Measurements from ENCODE around the gene EVX1.

EVX1 gene

GRCh38 chr7:27242555-27243339 lies at the start of gene EVX1:
TSS of gene EVX1 (plus strand) at chr7:27242802. CDS start at chr7:27243031, 229 bp downstream.
- DNase-seq (ENCODE audit: low spot score in 2 of 2), result no peak
- Mint-ChIP-seq H3K4me3 (peak within 1 kb of the TSS; percentile 31), H3K4me1 (peaks cover 18% of the 10 kb centered on the region), H3K27ac (no peak within 1 kb of the TSS), H3K36me3 (peaks cover 11% of the 10 kb centered on the region), H3K9me3 (no peaks in the 10 kb centered on the region)
- peak; percentile 45 for ATAC-seq

- Mint-ChIP-seq H3K4me3 (peak overlapping the region; percentile 42), H3K27ac (no peak overlapping the region), H3K36me3 (no peaks in the 10 kb centered on the region), H3K9me3 (no peaks in the 10 kb centered on the region), H3K4me1 (peaks cover 21% of the 10 kb centered on the region)
- DNase-seq (ENCODE audit: low spot score in 2 of 2) (no peak), ATAC-seq (no peak)
Measured at GRCh38 chr7:27193335-27194001, 49.1 kb upstream of the EVX1 start.

- no peak overlapping the region for H3K27ac Mint-ChIP-seq
- peak overlapping the region; percentile 42 for H3K4me3 Mint-ChIP-seq
- H3K9me3 Mint-ChIP-seq, result no peaks in the 10 kb centered on the region
- peaks cover 21% of the 10 kb centered on the region for H3K4me1 Mint-ChIP-seq
- ATAC-seq (no peak), DNase-seq (ENCODE audit: low spot score in 2 of 2) (no peak)
- H3K36me3 Mint-ChIP-seq, result no peaks in the 10 kb centered on the region
Measured at GRCh38 chr7:27194002-27194352, 48.6 kb upstream of the EVX1 start.

GRCh38 chr7:27194686-27195379 lies 47.8 kb upstream of the EVX1 start:
- no peak for ATAC-seq
- Mint-ChIP-seq H3K9me3 (no peaks in the 10 kb centered on the region), H3K4me1 (peaks cover 14% of the 10 kb centered on the region), H3K27ac (no peak overlapping the region), H3K4me3 (no peak overlapping the region), H3K36me3 (no peaks in the 10 kb centered on the region)
- no peak for DNase-seq (ENCODE audit: low spot score in 2 of 2)

GRCh38 chr7:27196287-27196767 lies 46.3 kb upstream of the EVX1 start:
- Mint-ChIP-seq H3K36me3 (no peaks in the 10 kb centered on the region), H3K27ac (no peak overlapping the region), H3K9me3 (no peaks in the 10 kb centered on the region), H3K4me3 (no peak overlapping the region), H3K4me1 (peaks cover 23% of the 10 kb centered on the region)
- DNase-seq (ENCODE audit: low spot score in 2 of 2) (peak; percentile 70 to 88), ATAC-seq (peak; percentile 41)

GRCh38 chr7:27197137-27198042 lies 45.2 kb upstream of the EVX1 start:
- DNase-seq (ENCODE audit: low spot score in 2 of 2) (no peak), ATAC-seq (no peak)
- no peaks in the 10 kb centered on the region for H3K36me3 Mint-ChIP-seq
- H3K4me3 Mint-ChIP-seq, result no peak overlapping the region
- H3K9me3 Mint-ChIP-seq, result no peaks in the 10 kb centered on the region
- H3K27ac Mint-ChIP-seq, result no peak overlapping the region
- peaks cover 34% of the 10 kb centered on the region for H3K4me1 Mint-ChIP-seq

GRCh38 chr7:27198138-27198841 lies 44.3 kb upstream of the EVX1 start:
- DNase-seq (ENCODE audit: low spot score in 2 of 2) (no peak), ATAC-seq (no peak)
- Mint-ChIP-seq H3K4me3 (peak overlapping the region; percentile 72), H3K36me3 (no peaks in the 10 kb centered on the region), H3K9me3 (no peaks in the 10 kb centered on the region), H3K4me1 (peaks cover 34% of the 10 kb centered on the region), H3K27ac (no peak overlapping the region)

- H3K4me1 Mint-ChIP-seq, result peaks cover 39% of the 10 kb centered on the region
- ATAC-seq, result peak; percentile 41
Measured at GRCh38 chr7:27198871-27199801, 43.5 kb upstream of the EVX1 start.

GRCh38 chr7:27199849-27200760 lies 42.5 kb upstream of the EVX1 start, which contains the start of gene HOXA13:
TSS of gene HOXA13 (minus strand) at chr7:27200091. CDS start at chr7:27200077, 14 bp downstream.
- peaks cover 47% of the 10 kb centered on the region for H3K4me1 Mint-ChIP-seq
- H3K36me3 Mint-ChIP-seq, result no peaks in the 10 kb centered on the region
- H3K9me3 Mint-ChIP-seq, result no peaks in the 10 kb centered on the region
- no peak within 1 kb of the TSS for H3K27ac Mint-ChIP-seq
- no peak for DNase-seq (ENCODE audit: low spot score in 2 of 2)
- peak; percentile 76 for ATAC-seq
- peak within 1 kb of the TSS; percentile 72 for H3K4me3 Mint-ChIP-seq

More at GRCh38 chr7:27198871-27199801, 43.5 kb upstream of the EVX1 start:
- Mint-ChIP-seq H3K36me3 (no peaks in the 10 kb centered on the region), H3K4me3 (peak overlapping the region; percentile 72), H3K27ac (no peak overlapping the region), H3K9me3 (no peaks in the 10 kb centered on the region)
- no peak for DNase-seq (ENCODE audit: low spot score in 2 of 2)

- Mint-ChIP-seq H3K36me3 (no peaks in the 10 kb centered on the region), H3K4me3 (peak overlapping the region; percentile 72), H3K4me1 (peaks cover 55% of the 10 kb centered on the region), H3K27ac (no peak overlapping the region), H3K9me3 (no peaks in the 10 kb centered on the region)
- no peak for DNase-seq (ENCODE audit: low spot score in 2 of 2)
- peak; percentile 27 for ATAC-seq
Measured at GRCh38 chr7:27200761-27201579, 41.6 kb upstream of the EVX1 start.

- DNase-seq (ENCODE audit: low spot score in 2 of 2), result no peak
- peak overlapping the region; percentile 72 for H3K4me3 Mint-ChIP-seq
- H3K36me3 Mint-ChIP-seq, result no peaks in the 10 kb centered on the region
- no peak for ATAC-seq
- H3K4me1 Mint-ChIP-seq, result peaks cover 59% of the 10 kb centered on the region
- no peaks in the 10 kb centered on the region for H3K9me3 Mint-ChIP-seq
- no peak overlapping the region for H3K27ac Mint-ChIP-seq
Measured at GRCh38 chr7:27201580-27202017, 41.0 kb upstream of the EVX1 start.

Data from stimulated activated effector memory CD8-positive, alpha-beta T cell treated with anti-CD3 and anti-CD28 coated beads, Interleukin-12 subunit alpha, Interleukin-12 subunit beta, amount 100 ng/mL, for 72 hours (primary cell).